GM12801 (cell line): ENCODE data around the gene CLTC.

Experiments
- TF ChIP-seq, protein P1 (sequence below): IDR thresholded peaks from one replicate; pipeline ENCODE4 v1.5.1; 2011; ENCODE audit warnings: control low read depth; ENCODE audit not compliant: insufficient read length; ENCODE audit errors: extremely low read depth

The CLTC gene

DNA sequence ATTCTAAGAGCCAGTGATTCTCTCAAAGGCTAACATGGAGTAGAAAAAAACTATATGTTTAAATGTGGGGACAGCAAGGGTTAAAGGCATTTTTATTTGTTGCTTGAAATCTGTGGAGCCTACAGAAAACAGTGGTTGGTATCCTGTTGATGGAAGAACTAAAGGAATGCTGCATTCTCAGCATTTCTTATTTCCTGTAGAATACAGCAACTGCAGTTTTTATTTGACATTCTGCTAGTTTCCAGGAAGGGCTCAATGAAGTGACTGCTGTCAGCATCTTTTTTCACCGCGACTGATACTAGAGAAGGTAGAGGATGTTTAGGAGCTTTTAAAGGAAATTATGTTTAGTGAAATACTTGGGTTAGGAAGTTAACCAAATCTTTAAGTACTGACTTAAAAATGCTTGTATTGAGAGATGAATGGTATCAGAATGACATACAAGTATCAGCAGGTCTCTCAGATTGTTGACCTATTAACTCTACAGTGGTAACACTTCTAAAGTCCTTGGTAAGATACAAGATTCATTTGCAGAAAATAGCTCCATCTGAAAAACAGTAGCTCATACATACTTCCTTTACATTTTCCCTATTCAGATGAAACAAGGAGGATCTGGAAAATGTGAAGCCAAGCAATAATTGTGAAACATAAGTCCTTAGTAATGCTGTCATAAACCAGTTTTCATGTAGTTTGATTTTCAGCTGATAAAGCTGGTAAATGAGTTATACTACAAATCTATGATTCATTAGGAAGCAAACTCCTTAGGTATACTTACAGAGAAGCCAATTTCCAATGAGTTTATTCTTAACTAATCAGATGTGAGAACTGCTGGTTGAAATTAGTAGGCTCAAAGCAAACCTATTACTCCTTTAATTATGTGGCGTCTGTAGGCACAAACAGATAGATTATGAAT lies 15.2 kb downstream of the CLTC start:
- TF ChIP-seq, protein P1, sequence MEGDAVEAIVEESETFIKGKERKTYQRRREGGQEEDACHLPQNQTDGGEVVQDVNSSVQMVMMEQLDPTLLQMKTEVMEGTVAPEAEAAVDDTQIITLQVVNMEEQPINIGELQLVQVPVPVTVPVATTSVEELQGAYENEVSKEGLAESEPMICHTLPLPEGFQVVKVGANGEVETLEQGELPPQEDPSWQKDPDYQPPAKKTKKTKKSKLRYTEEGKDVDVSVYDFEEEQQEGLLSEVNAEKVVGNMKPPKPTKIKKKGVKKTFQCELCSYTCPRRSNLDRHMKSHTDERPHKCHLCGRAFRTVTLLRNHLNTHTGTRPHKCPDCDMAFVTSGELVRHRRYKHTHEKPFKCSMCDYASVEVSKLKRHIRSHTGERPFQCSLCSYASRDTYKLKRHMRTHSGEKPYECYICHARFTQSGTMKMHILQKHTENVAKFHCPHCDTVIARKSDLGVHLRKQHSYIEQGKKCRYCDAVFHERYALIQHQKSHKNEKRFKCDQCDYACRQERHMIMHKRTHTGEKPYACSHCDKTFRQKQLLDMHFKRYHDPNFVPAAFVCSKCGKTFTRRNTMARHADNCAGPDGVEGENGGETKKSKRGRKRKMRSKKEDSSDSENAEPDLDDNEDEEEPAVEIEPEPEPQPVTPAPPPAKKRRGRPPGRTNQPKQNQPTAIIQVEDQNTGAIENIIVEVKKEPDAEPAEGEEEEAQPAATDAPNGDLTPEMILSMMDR: no peak

DNA sequence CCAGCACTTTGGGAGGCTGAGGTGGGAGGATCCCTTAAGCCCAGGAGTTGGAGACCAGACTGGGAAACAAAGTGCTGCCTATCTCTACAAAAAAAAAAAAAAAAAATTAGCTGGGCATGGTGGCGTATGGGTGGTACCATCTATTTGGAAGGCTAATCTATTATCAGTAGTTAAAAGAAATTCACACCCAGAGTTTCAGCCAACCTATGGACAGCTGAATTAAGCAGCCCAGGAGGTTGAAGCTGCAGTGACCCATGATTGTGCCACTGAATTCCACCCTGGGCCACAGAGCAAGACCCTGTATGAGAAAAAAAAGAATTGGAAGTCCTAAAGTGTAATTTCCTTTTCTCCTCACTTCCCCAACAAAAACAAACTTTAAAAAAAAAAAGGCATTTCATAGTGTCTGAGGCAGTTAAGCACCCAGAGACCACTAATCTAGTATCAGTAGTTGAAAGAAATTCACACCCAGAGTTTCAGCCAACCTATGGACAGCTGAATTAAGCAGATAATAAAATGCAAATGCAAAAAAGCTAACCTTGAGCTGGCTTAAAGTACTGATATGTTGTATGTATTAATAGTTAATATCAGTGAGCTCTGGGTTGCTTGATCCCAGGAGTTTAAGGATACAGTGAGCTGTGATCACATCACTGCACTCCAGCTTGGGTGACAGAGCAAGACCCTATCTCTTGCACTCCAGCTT lies 18.1 kb downstream of the CLTC start:
- TF ChIP-seq, protein P1: no peak

DNA sequence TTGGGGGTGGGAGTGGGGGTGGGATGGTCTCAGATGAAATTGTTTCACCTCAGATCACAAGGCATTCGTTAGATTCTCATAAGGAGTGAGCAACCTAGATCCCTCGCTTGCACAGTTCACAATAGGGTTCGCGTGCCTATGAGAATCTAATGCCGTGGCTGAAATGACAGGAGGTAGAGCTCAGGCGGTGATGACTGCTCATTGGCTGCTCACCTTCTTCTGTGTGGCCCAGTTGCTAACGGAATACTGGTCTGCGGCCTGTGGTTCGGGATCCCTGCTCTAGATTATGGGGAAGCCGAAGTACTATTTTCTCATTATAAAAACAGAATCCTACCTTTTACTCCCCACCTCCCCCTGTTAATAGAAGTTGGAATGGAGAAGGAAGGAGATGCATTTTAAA lies 18.9 kb downstream of the CLTC start:
- TF ChIP-seq, protein P1: no peak

DNA sequence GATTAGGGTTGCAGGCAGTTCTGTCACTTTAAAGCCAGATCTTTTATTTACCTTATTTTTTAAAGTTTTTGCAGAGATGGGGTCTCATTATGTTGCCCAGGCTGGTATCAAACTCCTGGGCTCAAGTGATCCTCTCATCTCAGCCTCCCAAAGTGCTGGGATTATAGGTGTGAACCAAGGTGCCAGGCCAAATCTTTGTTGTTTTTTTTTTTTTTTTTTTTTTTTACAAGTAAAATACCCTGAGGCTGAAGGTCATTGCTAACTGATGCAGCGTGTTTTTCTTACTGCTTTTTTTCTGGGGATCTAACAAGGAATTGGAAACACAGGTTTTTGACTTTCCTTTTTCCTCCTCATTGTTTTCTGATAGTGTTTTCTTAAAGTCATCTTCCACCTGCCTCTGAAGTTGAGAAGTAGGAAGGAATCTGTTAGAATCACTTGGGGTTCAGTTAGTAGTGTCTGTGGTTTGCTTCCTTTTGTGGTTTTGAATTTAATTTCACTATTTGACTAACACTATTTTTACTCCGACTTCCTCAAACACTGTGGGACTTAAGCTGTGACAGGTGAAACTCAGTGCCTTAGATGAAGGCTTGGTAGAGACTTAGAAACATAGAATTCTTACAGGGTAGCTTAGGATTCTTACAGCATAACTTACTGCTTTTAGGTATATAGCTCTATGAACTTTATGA lies 22.2 kb downstream of the CLTC start:
- TF ChIP-seq, protein P1: no peak

DNA sequence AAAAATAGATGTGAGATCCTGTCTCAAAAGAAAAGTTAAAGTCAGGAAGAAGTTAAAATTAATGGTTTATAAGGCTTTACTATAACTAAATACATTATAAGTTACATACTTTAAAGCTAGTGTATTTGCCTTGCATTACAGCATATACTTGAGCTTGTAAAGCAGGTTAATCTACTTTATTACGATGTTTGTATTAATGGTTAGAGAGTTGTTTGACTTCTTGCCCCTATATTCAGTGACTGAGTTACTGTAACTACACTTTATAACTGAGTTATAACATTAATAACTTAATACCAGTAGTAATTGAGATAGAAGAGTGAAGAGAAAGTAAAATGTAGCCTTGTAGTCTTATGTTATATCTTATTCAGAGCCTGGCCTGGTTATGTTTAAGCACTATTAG lies 22.9 kb downstream of the CLTC start:
- TF ChIP-seq, protein P1: no peak

DNA sequence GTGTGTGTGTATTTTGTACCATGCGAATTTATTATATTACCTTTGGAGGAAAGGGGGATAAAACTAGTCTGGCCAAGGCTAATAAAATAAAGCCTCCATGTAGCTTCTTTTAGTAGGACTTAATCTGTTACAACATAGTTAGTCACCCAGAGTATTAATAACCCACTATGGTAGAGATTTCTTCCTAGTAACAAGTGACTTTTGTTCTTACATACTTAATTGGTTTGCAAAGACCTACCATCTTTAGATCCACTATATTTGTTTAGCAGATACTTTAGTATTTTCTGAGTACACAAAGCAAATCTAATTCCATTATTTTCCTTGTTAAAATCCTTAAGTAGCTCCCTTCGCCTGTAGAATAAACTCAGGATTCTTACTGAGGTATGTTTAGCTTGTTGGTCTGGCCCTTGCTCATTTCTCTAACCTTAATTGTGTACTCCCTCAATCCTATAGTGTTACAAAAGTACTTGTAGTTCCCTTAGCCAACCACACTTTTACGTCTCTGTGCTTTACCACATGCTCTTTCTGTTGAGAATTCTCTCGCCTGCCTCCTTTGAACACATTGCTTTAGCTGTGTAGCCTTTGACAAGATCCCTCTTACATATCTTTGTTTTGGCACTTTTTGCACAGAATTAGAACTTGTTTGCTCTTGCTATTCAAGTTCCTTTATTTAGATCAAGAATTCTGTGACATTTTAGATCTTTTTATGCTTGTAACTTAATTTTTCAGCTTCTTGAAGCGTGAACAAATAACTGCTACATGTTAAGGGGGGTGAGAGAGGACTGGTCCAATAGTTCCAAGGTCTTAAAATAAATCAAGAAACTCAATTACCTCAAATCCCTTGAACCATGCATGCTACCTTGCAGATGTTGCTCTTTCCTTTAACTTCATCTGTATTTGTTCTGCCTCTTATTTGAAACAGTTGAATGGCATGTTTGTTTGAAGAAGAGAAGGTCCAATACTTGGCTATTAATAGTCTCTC lies 23.8 kb downstream of the CLTC start:
- TF ChIP-seq, protein P1: no peak
